GM12892 (cell line): ENCODE data around the gene PTPRK.

Source experiments
- POLR2A ChIP-seq: IDR thresholded peaks from 2 replicates; pipeline ENCODE4 v1.6.1; 2011; ENCODE audit warnings: low read depth, low read length, control low read depth
- POLR2AphosphoS5 ChIP-seq: IDR thresholded peaks from 2 replicates; pipeline ENCODE4 v1.6.1; 2011; ENCODE audit warnings: low read depth, low read length, control low read depth
- TAF1 ChIP-seq: IDR thresholded peaks from 2 replicates; pipeline ENCODE4 v1.6.1; 2011; ENCODE audit warnings: low read depth, mild to moderate bottlenecking, control low read depth, low read length, borderline replicate concordance

- no peak for TF ChIP-seq POLR2A
- TF ChIP-seq POLR2AphosphoS5: no peak
- no peak for TF ChIP-seq TAF1
These were observed 82.0 kb downstream of the PTPRK start for GRCh38 chr6:128438393-128438792.
